Measurements from ENCODE around the gene RIC8B. TPM values are rescaled to one million over a fixed set of nuclear protein-coding genes. Genes with fewer than 3 reads are reported as not detected.
A peak's percentile ranks its signal among the peaks of the same experiment; 100 is the strongest.

Gene RIC8B
- total RNA-seq, 2 experiments from 2014 or later, result 10.7 to 11.3 TPM

GRCh38 chr12:106774808-106775524 lies 484 bp downstream of the RIC8B start:
- POLR2A ChIA-PET, result interaction anchor here (0.6 kb wide), 1 partner anchor 1444 kb away, joined by 3 read pairs; no protein-coding TSS in a partner anchor
- peak; percentile 48 for DNase-seq
- peaks cover 32% of the 10 kb centered on the region for H3K4me1 Mint-ChIP-seq

GRCh38 chr12:106776897-106777296 lies 2.4 kb downstream of the RIC8B start:
- Mint-ChIP-seq H3K27me3 (no peaks in the 10 kb centered on the region), H3K4me3 (no peak overlapping the region), H3K4me1 (peaks cover 35% of the 10 kb centered on the region), H3K27ac (no peak overlapping the region), H3K9me3 (ENCODE audit: low read depth) (no peaks in the 10 kb centered on the region), H3K36me3 (ENCODE audit: low read depth) (peaks cover 2% of the 10 kb centered on the region)
- ATAC-seq, result no peak
- ChIA-PET POLR2A (no interaction called here), CTCF (interaction anchor here (1.1 kb wide), 1 partner anchor 14 kb away, joined by 3 read pairs; no protein-coding TSS in a partner anchor)
- no peak for DNase-seq
- intact Hi-C loops (cut with DNase I, micrococcal nuclease), result loop anchor here in 1 of 2 experiments (10.0 kb wide), 2 partner anchors 532 to 1542 kb away; partner anchors contain the start of genes APPL2 and CKAP4

More at GRCh38 chr12:106774808-106775524, 484 bp downstream of the RIC8B start:
- Mint-ChIP-seq H3K9me3 (ENCODE audit: low read depth) (no peaks in the 10 kb centered on the region), H3K27me3 (no peaks in the 10 kb centered on the region), H3K4me3 (peak overlapping the region; percentile 95), H3K27ac (peak overlapping the region; percentile 98), H3K36me3 (ENCODE audit: low read depth) (peaks cover 2% of the 10 kb centered on the region)
- ATAC-seq, result peak; percentile 18
- intact Hi-C loops (cut with DNase I, micrococcal nuclease), result loop anchor here (1.0 to 10.0 kb wide), 10 partner anchors 22 to 1668 kb away; partner anchors contain the start of genes APPL2 (in 1 of the 2), CKAP4 (in 1 of the 2), CRY1 (in 1 of the 2) and POLR3B (in 1 of the 2)
- CTCF ChIA-PET, result interaction anchor here (1.0 to 1.2 kb wide), 3 partner anchors 9 to 144 kb away, joined by 3 to 5 read pairs (median 4); no protein-coding TSS in a partner anchor

GRCh38 chr12:106780010-106780631 lies 5.6 kb downstream of the RIC8B start:
- Mint-ChIP-seq H3K27me3 (no peaks in the 10 kb centered on the region), H3K27ac (no peak overlapping the region), H3K4me3 (no peak overlapping the region), H3K4me1 (peaks cover 28% of the 10 kb centered on the region), H3K9me3 (ENCODE audit: low read depth) (no peaks in the 10 kb centered on the region), H3K36me3 (ENCODE audit: low read depth) (peaks cover 5% of the 10 kb centered on the region)
- DNase-seq (no peak), ATAC-seq (no peak)
- CTCF ChIA-PET, result no interaction called here
- POLR2A ChIA-PET, result no interaction called here
- intact Hi-C loops (cut with DNase I, micrococcal nuclease), result no loop called here

GRCh38 chr12:106782619-106783018 lies 8.1 kb downstream of the RIC8B start:
- no peaks in the 10 kb centered on the region for H3K27me3 Mint-ChIP-seq
- POLR2A ChIA-PET, result no interaction called here

GRCh38 chr12:106783515-106783914 lies 9.0 kb downstream of the RIC8B start:
- Mint-ChIP-seq H3K27me3 (no peaks in the 10 kb centered on the region), H3K36me3 (ENCODE audit: low read depth) (peaks cover 18% of the 10 kb centered on the region), H3K4me1 (peaks cover 2% of the 10 kb centered on the region), H3K4me3 (no peak overlapping the region), H3K27ac (no peak overlapping the region), H3K9me3 (ENCODE audit: low read depth) (no peaks in the 10 kb centered on the region)
- ChIA-PET CTCF (no interaction called here), POLR2A (no interaction called here)
- DNase-seq (no peak), ATAC-seq (no peak)
- intact Hi-C loops (cut with DNase I, micrococcal nuclease), result no loop called here

More at GRCh38 chr12:106782619-106783018, 8.1 kb downstream of the RIC8B start:
- H3K27ac Mint-ChIP-seq, result no peak overlapping the region
- ATAC-seq (no peak), DNase-seq (no peak)
- intact Hi-C loops (cut with DNase I, micrococcal nuclease), result no loop called here
- CTCF ChIA-PET, result no interaction called here
- no peak overlapping the region for H3K4me3 Mint-ChIP-seq
- H3K4me1 Mint-ChIP-seq, result peaks cover 8% of the 10 kb centered on the region
- H3K9me3 Mint-ChIP-seq (ENCODE audit: low read depth), result no peaks in the 10 kb centered on the region
- H3K36me3 Mint-ChIP-seq (ENCODE audit: low read depth), result peaks cover 11% of the 10 kb centered on the region

GRCh38 chr12:106790020-106790419 lies 15.5 kb downstream of the RIC8B start:
- intact Hi-C loops (cut with DNase I, micrococcal nuclease), result no loop called here
- ATAC-seq, result no peak
- H3K4me3 Mint-ChIP-seq, result no peak overlapping the region
- POLR2A ChIA-PET, result no interaction called here
- H3K27ac Mint-ChIP-seq, result no peak overlapping the region
- H3K36me3 Mint-ChIP-seq (ENCODE audit: low read depth), result peaks cover 49% of the 10 kb centered on the region
- no peak for DNase-seq
- H3K4me1 Mint-ChIP-seq, result no peaks in the 10 kb centered on the region
- CTCF ChIA-PET, result interaction anchor here (0.8 kb wide), 1 partner anchor 52 kb away, joined by 3 read pairs; no protein-coding TSS in a partner anchor
- no peaks in the 10 kb centered on the region for H3K27me3 Mint-ChIP-seq
- no peaks in the 10 kb centered on the region for H3K9me3 Mint-ChIP-seq (ENCODE audit: low read depth)

GRCh38 chr12:106791531-106791930 lies 17.0 kb downstream of the RIC8B start:
- ATAC-seq (no peak), DNase-seq (no peak)
- Mint-ChIP-seq H3K4me1 (no peaks in the 10 kb centered on the region), H3K27ac (no peak overlapping the region), H3K4me3 (no peak overlapping the region), H3K36me3 (ENCODE audit: low read depth) (peaks cover 48% of the 10 kb centered on the region), H3K9me3 (ENCODE audit: low read depth) (no peaks in the 10 kb centered on the region), H3K27me3 (no peaks in the 10 kb centered on the region)
- POLR2A ChIA-PET, result no interaction called here
- intact Hi-C loops (cut with DNase I, micrococcal nuclease), result no loop called here
- CTCF ChIA-PET, result no interaction called here

- DNase-seq (no peak), ATAC-seq (no peak)
- no peaks in the 10 kb centered on the region for H3K9me3 Mint-ChIP-seq (ENCODE audit: low read depth)
- no peaks in the 10 kb centered on the region for H3K27me3 Mint-ChIP-seq
- peaks cover 35% of the 10 kb centered on the region for H3K36me3 Mint-ChIP-seq (ENCODE audit: low read depth)
- ChIA-PET CTCF (interaction anchor here (0.6 to 1.9 kb wide), 2 partner anchors 9 to 47 kb away, joined by 4 read pairs; no protein-coding TSS in a partner anchor), POLR2A (no interaction called here)
- H3K4me1 Mint-ChIP-seq, result peaks cover 5% of the 10 kb centered on the region
- H3K27ac Mint-ChIP-seq, result no peak overlapping the region
- H3K4me3 Mint-ChIP-seq, result no peak overlapping the region
- intact Hi-C loops (cut with DNase I, micrococcal nuclease), result no loop called here
Measured at GRCh38 chr12:106794369-106794768, 19.9 kb downstream of the RIC8B start.

GRCh38 chr12:106801167-106801708 lies 26.8 kb downstream of the RIC8B start:
- H3K27ac Mint-ChIP-seq, result no peak overlapping the region
- peaks cover 17% of the 10 kb centered on the region for H3K36me3 Mint-ChIP-seq (ENCODE audit: low read depth)
- H3K4me1 Mint-ChIP-seq, result peaks cover 7% of the 10 kb centered on the region
- H3K9me3 Mint-ChIP-seq (ENCODE audit: low read depth), result no peaks in the 10 kb centered on the region
- ChIA-PET POLR2A (no interaction called here), CTCF (interaction anchor here (0.5 kb wide), 1 partner anchor 147 kb away, joined by 3 read pairs; no protein-coding TSS in a partner anchor)
- DNase-seq (no peak), ATAC-seq (no peak)
- intact Hi-C loops (cut with DNase I, micrococcal nuclease), result no loop called here
- no peaks in the 10 kb centered on the region for H3K27me3 Mint-ChIP-seq
- no peak overlapping the region for H3K4me3 Mint-ChIP-seq

- Mint-ChIP-seq H3K27me3 (no peaks in the 10 kb centered on the region), H3K36me3 (ENCODE audit: low read depth) (peaks cover 20% of the 10 kb centered on the region), H3K4me3 (no peak overlapping the region), H3K9me3 (ENCODE audit: low read depth) (no peaks in the 10 kb centered on the region), H3K4me1 (peaks cover 7% of the 10 kb centered on the region), H3K27ac (no peak overlapping the region)
- ATAC-seq, result no peak
- CTCF ChIA-PET, result no interaction called here
- POLR2A ChIA-PET, result no interaction called here
- DNase-seq, result no peak
- intact Hi-C loops (cut with DNase I, micrococcal nuclease), result no loop called here
Measured at GRCh38 chr12:106801830-106802533, 27.5 kb downstream of the RIC8B start.

GRCh38 chr12:106804668-106805067 lies 30.2 kb downstream of the RIC8B start:
- POLR2A ChIA-PET, result no interaction called here
- Mint-ChIP-seq H3K36me3 (ENCODE audit: low read depth) (peaks cover 19% of the 10 kb centered on the region), H3K27me3 (no peaks in the 10 kb centered on the region)

More at GRCh38 chr12:106804668-106805067, 30.2 kb downstream of the RIC8B start:
- H3K4me3 Mint-ChIP-seq, result no peak overlapping the region
- H3K9me3 Mint-ChIP-seq (ENCODE audit: low read depth), result no peaks in the 10 kb centered on the region
- H3K4me1 Mint-ChIP-seq, result peaks cover 2% of the 10 kb centered on the region
- CTCF ChIA-PET, result no interaction called here
- intact Hi-C loops (cut with DNase I, micrococcal nuclease), result no loop called here
- no peak for DNase-seq
- no peak overlapping the region for H3K27ac Mint-ChIP-seq
- no peak for ATAC-seq
